ENCODE data around the gene SCNN1B. TPM values are rescaled to one million over a fixed set of nuclear protein-coding genes. Genes with fewer than 3 reads are reported as not detected.
A peak's percentile ranks its signal among the peaks of the same experiment; 100 is the strongest.

Gene SCNN1B
- total and polyA plus RNA-seq, 10 donors = 0.80 to 6.3 (median 2.9) TPM

DNA sequence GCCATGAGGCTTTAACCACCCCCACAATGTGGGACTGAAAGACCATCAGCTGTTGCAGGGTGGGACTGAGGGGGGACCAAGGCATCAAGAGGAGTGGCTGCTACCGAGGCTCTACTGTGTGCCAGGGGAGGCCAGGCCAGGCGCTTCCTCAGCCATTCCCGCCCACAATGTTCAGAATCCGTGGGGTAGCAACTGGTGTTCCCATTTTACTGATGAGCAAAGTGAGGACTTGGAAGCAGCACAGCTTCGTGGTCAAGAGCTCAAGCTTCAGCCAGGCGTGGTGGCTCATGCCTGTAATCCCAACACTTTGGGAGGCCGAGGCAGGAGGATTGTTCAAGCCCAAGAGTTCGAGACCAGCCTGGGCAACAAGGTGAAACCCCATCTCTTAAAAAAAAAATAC is 65.9 kb downstream of the SCNN1B start:
- TF ChIP-seq CTCF (IDR thresholded peaks at IDR 0.05 in 8 of 11, conservative IDR thresholded peaks at IDR 0.05 in 3 of 11) (no peak), POLR2AphosphoS5 (IDR thresholded peaks at IDR 0.05) (no peak), POLR2A (IDR thresholded peaks at IDR 0.05) (no peak)
- Histone ChIP-seq H3K9me3 (no peaks in the 10 kb centered on the region), H3K4me1 (no peaks in the 10 kb centered on the region), H3K4me3 (no peak overlapping the region), H3K27me3 (replicated peaks in 1 of 7) (peaks cover 0 to 25% (median 0%) of the 10 kb centered on the region in 7 donors), H3K27ac (no peak overlapping the region), H3K36me3 (no peaks in the 10 kb centered on the region)
- DNase-seq = no peak
- intact Hi-C loops (cut with DNase I; ENCODE audit: low total_unique reads) = no loop called here
- WGBS, 5 donors = 80 to 87% (median 82%) methylated on average over 8 of the region's 8 CpGs

GRCh38 chr16:23368469-23368868 is 66.4 kb downstream of the SCNN1B start:
- 68 to 85% (median 84%) methylated on average over 5 of the region's 5 CpGs for WGBS, 5 donors
- Histone ChIP-seq H3K27me3 (replicated peaks in 1 of 7) (peaks cover 0 to 30% (median 0%) of the 10 kb centered on the region in 7 donors), H3K4me1 (no peaks in the 10 kb centered on the region), H3K4me3 (no peak overlapping the region), H3K9me3 (no peaks in the 10 kb centered on the region), H3K27ac (no peak overlapping the region), H3K36me3 (no peaks in the 10 kb centered on the region)
- no peak for DNase-seq
- intact Hi-C loops (cut with DNase I; ENCODE audit: low total_unique reads) = no loop called here
- TF ChIP-seq POLR2A (IDR thresholded peaks at IDR 0.05) = no peak
- no peak for TF ChIP-seq POLR2AphosphoS5 (IDR thresholded peaks at IDR 0.05)
- no peak for TF ChIP-seq CTCF (IDR thresholded peaks at IDR 0.05 in 8 of 11, conservative IDR thresholded peaks at IDR 0.05 in 3 of 11)

- no peak overlapping the region for H3K4me3 ChIP-seq
- H3K9me3 ChIP-seq = no peaks in the 10 kb centered on the region
- no peak overlapping the region for H3K27ac ChIP-seq
- H3K4me1 ChIP-seq = no peaks in the 10 kb centered on the region
- peaks cover 0 to 35% (median 0%) of the 10 kb centered on the region in 7 donors for H3K27me3 ChIP-seq (replicated peaks in 1 of 7)
- 54 to 72% (median 57%) methylated on average over 7 of the region's 7 CpGs for WGBS, 5 donors
- TF ChIP-seq POLR2A (IDR thresholded peaks at IDR 0.05) (no peak), CTCF (IDR thresholded peaks at IDR 0.05 in 8 of 11, conservative IDR thresholded peaks at IDR 0.05 in 3 of 11) (no peak), POLR2AphosphoS5 (IDR thresholded peaks at IDR 0.05) (no peak)
- no peaks in the 10 kb centered on the region for H3K36me3 ChIP-seq
- no peak for DNase-seq
- intact Hi-C loops (cut with DNase I; ENCODE audit: low total_unique reads) = no loop called here
Observed at GRCh38 chr16:23369416-23369815, 67.3 kb downstream of the SCNN1B start.

GRCh38 chr16:23371368-23371767 is 69.3 kb downstream of the SCNN1B start:
- DNase-seq = peak; percentile 51
- Histone ChIP-seq H3K27me3 (replicated peaks in 1 of 7) (peaks cover 0 to 39% (median 0%) of the 10 kb centered on the region in 7 donors), H3K4me3 (no peak overlapping the region), H3K4me1 (no peaks in the 10 kb centered on the region), H3K9me3 (no peaks in the 10 kb centered on the region), H3K27ac (no peak overlapping the region), H3K36me3 (no peaks in the 10 kb centered on the region)
- TF ChIP-seq CTCF (IDR thresholded peaks at IDR 0.05 in 8 of 11, conservative IDR thresholded peaks at IDR 0.05 in 3 of 11) = no peak
- no peak for TF ChIP-seq POLR2AphosphoS5 (IDR thresholded peaks at IDR 0.05)
- TF ChIP-seq POLR2A (IDR thresholded peaks at IDR 0.05) = no peak
- intact Hi-C loops (cut with DNase I; ENCODE audit: low total_unique reads) = no loop called here
- WGBS, 5 donors = 75 to 92% (median 83%) methylated on average over 1 to 9 of the region's 9 CpGs

All from spleen (tissue), 11 donors.